IMR-90 (cell line): ENCODE measurements around the gene RUNDC1.

ENCODE experiments used
- CTCF ChIP-seq: conservative IDR thresholded peaks from 2 replicates; pipeline ENCODE4 v1.5.1; 2012; ENCODE audit warnings: mild to moderate bottlenecking, low read depth, low read length, improper control_type of control experiment
- SMC3 ChIP-seq: fragments of 150-350 bp; IDR thresholded peaks from 2 replicates; pipeline ENCODE4 v1.6.1; 2016; ENCODE audit warnings: low read depth, mild to moderate bottlenecking, antibody characterized with exemption, low read length, moderate library complexity

- no peak for TF ChIP-seq CTCF
- no peak for TF ChIP-seq SMC3
Observed at GRCh38 chr17:42991471-42991870, 11.1 kb downstream of the RUNDC1 start.
